CD14-positive monocyte (primary cell): ENCODE measurements around the gene ZNF221. TPM values are rescaled to one million over a fixed set of nuclear protein-coding genes. Genes with fewer than 3 reads are reported as not detected.
"Not testable (repeated sequence)": the region's sequence is repeated elsewhere in the genome, so short reads cannot be mapped to it uniquely, and the experiment has no call there.

ENCODE experiments used
- DNase-seq, 3 donors: peaks; one replicate each; pipeline ENCODE4 v3.0.0-alpha.2; 2011 to 2022
- H2AFZ ChIP-seq: 2 replicates; pipeline ENCODE4 v1.6.0; 2012; ENCODE audit warnings: mild to moderate bottlenecking, low read depth, low read length, inconsistent platforms; ENCODE audit not compliant: insufficient read depth, poor library complexity, severe bottlenecking
- H3K27ac ChIP-seq, 2 donors: 1 replicate in 1 of 2; 2 replicates in 1 of 2; pipeline ENCODE4 v1.5.1; 2012 to 2013; ENCODE audit warnings: low read length in 2 of 2, control low read depth in 1 of 2, inconsistent platforms in 1 of 2, low read depth in 1 of 2, mild to moderate bottlenecking in 1 of 2
- H3K27me3 ChIP-seq, 2 donors: one replicate each; pipeline versions ENCODE4 v1.6.0 to v1.6.1; 2011 to 2013; ENCODE audit warnings: low read length in 2 of 2; ENCODE audit not compliant: control insufficient read depth in 2 of 2, insufficient read depth in 2 of 2
- H3K36me3 ChIP-seq, 2 donors: replicated peaks in 1 of 2; 1 replicate in 1 of 2; 2 replicates in 1 of 2; pipeline versions ENCODE4 v1.5.1 to v1.6.1; 2012 to 2013; ENCODE audit warnings: low read length in 2 of 2, control low read depth in 1 of 2, inconsistent platforms in 1 of 2, mild to moderate bottlenecking in 1 of 2; ENCODE audit not compliant: insufficient read depth in 2 of 2, control insufficient read depth in 1 of 2
- H3K4me1 ChIP-seq, 2 donors: 1 replicate in 1 of 2; 2 replicates in 1 of 2; pipeline versions ENCODE4 v1.5.1 to v1.6.1; 2012 to 2013; ENCODE audit warnings: low read length in 2 of 2, control low read depth in 1 of 2, inconsistent platforms in 1 of 2, mild to moderate bottlenecking in 1 of 2, moderate library complexity in 1 of 2; ENCODE audit not compliant: insufficient read depth in 2 of 2, control insufficient read depth in 1 of 2
- H3K4me2 ChIP-seq: replicated peaks from 2 replicates; pipeline ENCODE3; 2012; ENCODE audit warnings: low read length, moderate library complexity, mild to moderate bottlenecking; ENCODE audit not compliant: poor library complexity, severe bottlenecking; ENCODE audit errors: extremely low read depth
- H3K4me3 ChIP-seq, 3 experiments: fragments of 200-600 bp in 1 of 3; sonication (generic) in 1 of 3; replicated peaks in 1 of 3; 1 replicate in 2 of 3; 2 replicates in 1 of 3; pipeline ENCODE4 v1.5.1; 2011 to 2013; ENCODE audit warnings: low read length in 3 of 3, mild to moderate bottlenecking in 3 of 3, control low read depth in 2 of 3, low read depth in 2 of 3, inconsistent platforms in 1 of 3, moderate library complexity in 1 of 3
- H3K79me2 ChIP-seq: 2 replicates; pipeline ENCODE4 v1.6.0; 2012; ENCODE audit warnings: mild to moderate bottlenecking, control low read depth, inconsistent platforms, low read length, moderate library complexity; ENCODE audit not compliant: insufficient read depth
- H3K9ac ChIP-seq: 2 replicates; pipeline ENCODE4 v1.6.0; 2017; ENCODE audit warnings: low read length, mild to moderate bottlenecking; ENCODE audit not compliant: insufficient read depth, poor library complexity, severe bottlenecking
- H3K9me3 ChIP-seq, 2 donors: replicated peaks in 1 of 2; 1 replicate in 1 of 2; 2 replicates in 1 of 2; pipeline versions ENCODE4 v1.5.1 to v1.6.1; 2012 to 2013; ENCODE audit warnings: low read length in 2 of 2, control low read depth in 1 of 2; ENCODE audit not compliant: control insufficient read depth in 1 of 2, insufficient read depth in 1 of 2
- H4K20me1 ChIP-seq: 2 replicates; pipeline ENCODE4 v1.6.0; 2012; ENCODE audit warnings: mild to moderate bottlenecking, low read length, control low read depth, moderate library complexity; ENCODE audit not compliant: insufficient read depth
- H3K27ac Mint-ChIP-seq, 7 donors: one replicate each; pipeline ENCODE4 v1.8.0; 2020; ENCODE audit warnings: mild to moderate bottlenecking in 7 of 7, mixed read lengths in 7 of 7, moderate library complexity in 6 of 7, inconsistent platforms in 2 of 7
- H3K27me3 Mint-ChIP-seq, 3 donors: one replicate each; pipeline ENCODE4 v1.8.0; 2021 to 2022; ENCODE audit warnings: low read depth in 3 of 3, mild to moderate bottlenecking in 3 of 3, mixed read lengths in 3 of 3, moderate library complexity in 3 of 3, inconsistent platforms in 1 of 3
- H3K36me3 Mint-ChIP-seq, 2 donors: one replicate each; pipeline ENCODE4 v1.8.0; 2020; ENCODE audit warnings: mixed read lengths in 2 of 2, inconsistent platforms in 1 of 2, mild to moderate bottlenecking in 1 of 2
- H3K4me1 Mint-ChIP-seq: one replicate; pipeline ENCODE4 v1.8.0; 2020; ENCODE audit warnings: mild to moderate bottlenecking, mixed read lengths
- H3K4me3 Mint-ChIP-seq, 2 donors: one replicate each; pipeline ENCODE4 v1.8.0; 2020; ENCODE audit warnings: mild to moderate bottlenecking in 2 of 2, mixed read lengths in 2 of 2, moderate library complexity in 1 of 2
- H3K9me3 Mint-ChIP-seq, 7 donors: one replicate each; pipeline ENCODE4 v1.8.0; 2020 to 2022; ENCODE audit warnings: mixed read lengths in 7 of 7, mild to moderate bottlenecking in 6 of 7, moderate library complexity in 6 of 7, inconsistent platforms in 2 of 7
- WGBS: methylation state at CpG from one replicate; pipeline ENCODE4 v1.1.5; 2013; ENCODE audit warnings: missing lambda C conversion rate; ENCODE audit not compliant: insufficient coverage; 5-methylcytosine and 5-hydroxymethylcytosine counted together
- intact Hi-C, 2 donors: fragments of 100-400 bp; cut with micrococcal nuclease; formaldehyde crosslinking; loops; one replicate each; pipeline versions ENCODE4 v1.15.0 to v1.15.1; 2023
- polyA plus RNA-seq, 3 donors: library from polyadenylated mRNA; depleted of rRNA in 1 of 3; unstranded in 2 of 3; stranded (reverse) in 1 of 3; fragments of 300-500 nt in 2 of 3; fragments of >200 nt in 1 of 3; fragmentation: Illumina TruSeq in 2 of 3; gene quantifications; 1 replicate in 2 of 3; 2 replicates in 1 of 3; pipeline ENCODE4 v1.2.3, GENCODE V29; 2012 to 2021
- TF ChIP-seq, protein P1 (sequence below): fragments of 200-600 bp; IDR thresholded peaks from one replicate; pipeline ENCODE4 v1.8.0; 2022; ENCODE audit warnings: antibody characterized with exemption, mild to moderate bottlenecking

The ZNF221 gene
- polyA plus RNA-seq, 3 donors, result 0.13 to 0.29 TPM; not detected in 1

GRCh38 chr19:43949803-43950202, 1.2 kb upstream of the ZNF221 start:
- H3K9me3 ChIP-seq, result peaks cover 25 to 71% of the 10 kb centered on the region in 2 donors
- intact Hi-C loops, result loop anchor here in 1 of 2 donors (5.0 kb wide), 1 partner anchor 48 kb away; no protein-coding TSS in a partner anchor

DNA sequence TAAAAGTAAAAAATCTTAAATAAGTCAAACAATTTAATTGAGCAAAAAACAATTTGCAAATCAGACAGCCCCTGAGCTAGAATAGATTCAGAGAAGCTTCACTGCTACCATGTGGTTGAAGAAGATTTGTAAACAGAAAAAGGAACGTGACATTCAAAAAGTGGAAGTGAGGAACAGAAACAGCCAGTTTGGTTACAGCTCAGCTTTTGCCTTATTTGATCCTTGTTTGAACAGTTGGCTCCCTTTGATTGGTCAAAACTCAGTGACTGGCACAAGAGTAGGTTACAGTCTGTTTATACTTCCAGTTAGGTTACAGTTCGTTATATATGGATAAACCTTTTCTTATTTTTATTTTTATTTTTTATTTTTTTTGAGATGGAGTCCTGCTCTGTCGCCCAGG, 5.8 kb downstream of the ZNF221 start:
- no peaks in the 10 kb centered on the region for H3K36me3 ChIP-seq
- H3K27me3 Mint-ChIP-seq, result no peaks in the 10 kb centered on the region
- no peak overlapping the region for H2AFZ ChIP-seq
- DNase-seq, result no peak
- peaks cover 44 to 92% of the 10 kb centered on the region in 2 donors for H3K9me3 ChIP-seq
- peaks cover 42 to 86% (median 63%) of the 10 kb centered on the region in 7 donors for H3K9me3 Mint-ChIP-seq
- WGBS, result 56% methylated on average over 2 of the region's 3 CpGs
- no peak overlapping the region for H3K27ac ChIP-seq
- peaks cover 0 to 4% of the 10 kb centered on the region in 2 donors for H3K36me3 Mint-ChIP-seq
- no peaks in the 10 kb centered on the region for H3K4me1 Mint-ChIP-seq
- no peaks in the 10 kb centered on the region for H3K79me2 ChIP-seq
- no peak overlapping the region for H3K4me2 ChIP-seq
- H3K27me3 ChIP-seq, result no peaks in the 10 kb centered on the region
- intact Hi-C loops, result no loop called here
- H3K4me3 ChIP-seq, result no peak overlapping the region
- H3K4me1 ChIP-seq, result peaks cover 0 to 2% of the 10 kb centered on the region in 2 donors
- TF ChIP-seq, protein P1, sequence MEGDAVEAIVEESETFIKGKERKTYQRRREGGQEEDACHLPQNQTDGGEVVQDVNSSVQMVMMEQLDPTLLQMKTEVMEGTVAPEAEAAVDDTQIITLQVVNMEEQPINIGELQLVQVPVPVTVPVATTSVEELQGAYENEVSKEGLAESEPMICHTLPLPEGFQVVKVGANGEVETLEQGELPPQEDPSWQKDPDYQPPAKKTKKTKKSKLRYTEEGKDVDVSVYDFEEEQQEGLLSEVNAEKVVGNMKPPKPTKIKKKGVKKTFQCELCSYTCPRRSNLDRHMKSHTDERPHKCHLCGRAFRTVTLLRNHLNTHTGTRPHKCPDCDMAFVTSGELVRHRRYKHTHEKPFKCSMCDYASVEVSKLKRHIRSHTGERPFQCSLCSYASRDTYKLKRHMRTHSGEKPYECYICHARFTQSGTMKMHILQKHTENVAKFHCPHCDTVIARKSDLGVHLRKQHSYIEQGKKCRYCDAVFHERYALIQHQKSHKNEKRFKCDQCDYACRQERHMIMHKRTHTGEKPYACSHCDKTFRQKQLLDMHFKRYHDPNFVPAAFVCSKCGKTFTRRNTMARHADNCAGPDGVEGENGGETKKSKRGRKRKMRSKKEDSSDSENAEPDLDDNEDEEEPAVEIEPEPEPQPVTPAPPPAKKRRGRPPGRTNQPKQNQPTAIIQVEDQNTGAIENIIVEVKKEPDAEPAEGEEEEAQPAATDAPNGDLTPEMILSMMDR, result no peak
- no peaks in the 10 kb centered on the region for H4K20me1 ChIP-seq
- no peak overlapping the region for H3K4me3 Mint-ChIP-seq
- no peak overlapping the region for H3K27ac Mint-ChIP-seq
- H3K9ac ChIP-seq, result no peak overlapping the region

More at GRCh38 chr19:43949803-43950202, 1.2 kb upstream of the ZNF221 start:
- DNase-seq, H3K4me1 ChIP-seq, H3K27ac Mint-ChIP-seq, H3K4me2 ChIP-seq, H3K4me3 ChIP-seq, H3K79me2 ChIP-seq, H2AFZ ChIP-seq, H3K27me3 Mint-ChIP-seq, H3K27me3 ChIP-seq, H3K27ac ChIP-seq, H3K4me1 Mint-ChIP-seq, H3K9ac ChIP-seq, H4K20me1 ChIP-seq, H3K36me3 ChIP-seq, H3K4me3 Mint-ChIP-seq, H3K36me3 Mint-ChIP-seq: not testable (repeated sequence)
- no CpG with 5 or more reads among the region's 2 CpGs for WGBS
- peaks cover 56 to 87% (median 83%) of the 10 kb centered on the region in 7 donors for H3K9me3 Mint-ChIP-seq
